Fibroblast of the conjunctiva (primary cell): ENCODE data around the gene CELA2B.
"Not testable (repeated sequence)": the region's sequence is repeated elsewhere in the genome, so short reads cannot be mapped to it uniquely, and the experiment has no call there.

Experiments used
- DNase-seq: peaks from one replicate; pipeline ENCODE4 v3.0.0-alpha.2; 2010; ENCODE audit warnings: low read depth

The CELA2B gene

DNA sequence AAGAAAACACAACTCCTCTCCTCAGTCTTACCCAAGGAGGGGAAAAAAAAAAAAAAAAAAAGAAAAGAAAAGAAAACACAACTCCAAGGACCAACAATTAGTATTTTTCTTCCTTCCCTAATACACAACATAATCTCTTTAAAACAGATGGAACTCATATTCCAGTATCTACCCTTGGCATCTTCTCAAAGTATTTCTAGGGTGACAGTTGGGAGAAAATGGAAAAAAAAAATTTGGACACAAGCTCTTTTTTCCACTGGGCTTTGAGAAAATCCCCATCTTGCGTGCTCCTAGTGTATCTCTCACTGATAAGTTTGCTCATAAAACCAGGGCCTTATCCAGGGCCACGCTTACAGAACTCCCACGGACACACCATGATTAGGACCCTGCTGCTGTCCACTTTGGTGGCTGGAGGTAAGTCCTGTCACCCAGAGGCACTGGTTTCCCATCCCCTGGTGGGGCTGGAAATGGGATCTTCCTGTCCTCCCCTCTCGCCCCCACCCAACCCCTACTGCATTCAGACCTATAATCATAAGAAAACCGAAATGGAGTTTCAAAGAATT, at the start of gene CELA2B:
Gene CELA2B, plus strand, starts transcription at position 353 of the 563 bp plus-strand sequence. Its CDS starts 22 bp downstream, at position 375.
- DNase-seq: no peak

DNA sequence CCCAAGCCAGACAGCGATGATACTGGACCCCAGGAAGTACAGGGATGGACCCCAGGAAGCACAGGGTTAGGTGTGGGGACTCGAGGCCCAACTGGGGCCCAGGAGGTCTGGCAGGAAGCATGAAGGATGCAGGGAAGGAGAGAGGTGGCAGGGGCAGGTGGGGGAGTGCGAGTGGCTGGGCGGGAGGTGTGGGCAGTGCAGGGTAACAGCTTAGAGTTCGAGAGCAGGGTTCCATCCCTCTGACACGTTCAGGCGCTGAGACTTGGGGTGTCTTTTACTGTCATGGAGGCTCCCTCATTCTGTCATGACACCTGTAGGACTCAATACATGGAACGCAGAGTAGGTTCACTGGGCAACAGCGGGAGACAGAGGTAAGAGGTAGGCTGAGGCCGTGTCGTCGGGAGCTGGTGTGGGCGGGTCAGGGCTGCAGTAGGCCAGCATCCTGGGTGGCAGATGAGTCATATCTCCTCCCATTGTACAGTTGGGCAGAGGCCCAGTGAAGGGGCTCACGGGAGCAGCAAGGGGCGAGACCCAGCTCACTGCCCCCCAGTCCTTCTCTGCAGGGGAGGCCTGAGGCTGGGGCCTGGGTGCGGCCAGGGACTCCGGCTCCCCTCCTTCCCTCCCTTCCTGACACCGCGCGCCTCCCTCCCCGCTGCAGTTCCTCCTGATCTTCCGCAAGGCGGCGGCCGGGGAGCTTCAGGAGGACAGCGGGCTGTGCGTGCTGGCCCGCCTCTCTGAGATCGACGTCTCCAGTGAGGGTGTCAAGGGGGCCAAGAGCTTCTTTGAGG, 49.2 kb upstream of the CELA2B start:
- DNase-seq: peak; percentile 34

DNA sequence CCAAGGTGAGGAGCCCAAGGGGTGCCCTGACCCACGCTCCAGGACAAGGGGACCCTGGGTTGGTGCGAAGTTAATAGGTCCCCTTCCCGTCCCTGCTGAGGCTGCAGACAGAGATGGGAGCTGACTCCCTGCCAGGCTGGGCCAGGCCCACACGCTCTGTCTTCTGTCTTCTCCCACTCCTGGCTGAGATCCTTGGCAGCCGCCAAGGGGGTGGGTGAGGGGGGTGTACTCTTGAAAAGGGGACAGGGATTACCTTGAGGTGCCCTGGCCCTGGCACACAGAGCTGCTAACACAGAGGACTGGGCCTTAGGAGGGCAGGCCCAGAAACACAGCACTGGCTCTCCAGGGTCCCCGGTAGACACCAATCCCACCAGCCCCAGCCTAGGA, 48.6 kb upstream of the CELA2B start:
- no peak for DNase-seq

DNA sequence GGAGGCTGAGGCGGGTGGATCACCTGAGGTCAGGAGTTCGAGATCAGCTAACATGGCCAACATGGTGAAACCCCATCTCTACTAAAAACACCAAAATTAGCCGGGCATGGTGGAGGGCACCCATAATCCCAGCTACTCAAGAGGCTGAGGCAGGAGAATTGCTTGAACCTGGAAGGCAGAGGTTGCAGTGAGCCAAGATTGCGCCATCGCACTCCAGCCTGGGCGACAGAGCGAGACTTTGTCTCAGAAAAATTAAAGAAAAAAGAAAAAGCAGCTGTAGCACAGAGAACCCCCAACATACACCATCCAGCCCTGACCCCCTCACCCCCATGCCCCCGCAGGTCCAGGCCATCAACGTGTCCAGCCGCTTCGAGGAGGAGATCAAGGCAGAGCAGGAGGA, 47.7 kb upstream of the CELA2B start:
- DNase-seq: not testable (repeated sequence)

DNA sequence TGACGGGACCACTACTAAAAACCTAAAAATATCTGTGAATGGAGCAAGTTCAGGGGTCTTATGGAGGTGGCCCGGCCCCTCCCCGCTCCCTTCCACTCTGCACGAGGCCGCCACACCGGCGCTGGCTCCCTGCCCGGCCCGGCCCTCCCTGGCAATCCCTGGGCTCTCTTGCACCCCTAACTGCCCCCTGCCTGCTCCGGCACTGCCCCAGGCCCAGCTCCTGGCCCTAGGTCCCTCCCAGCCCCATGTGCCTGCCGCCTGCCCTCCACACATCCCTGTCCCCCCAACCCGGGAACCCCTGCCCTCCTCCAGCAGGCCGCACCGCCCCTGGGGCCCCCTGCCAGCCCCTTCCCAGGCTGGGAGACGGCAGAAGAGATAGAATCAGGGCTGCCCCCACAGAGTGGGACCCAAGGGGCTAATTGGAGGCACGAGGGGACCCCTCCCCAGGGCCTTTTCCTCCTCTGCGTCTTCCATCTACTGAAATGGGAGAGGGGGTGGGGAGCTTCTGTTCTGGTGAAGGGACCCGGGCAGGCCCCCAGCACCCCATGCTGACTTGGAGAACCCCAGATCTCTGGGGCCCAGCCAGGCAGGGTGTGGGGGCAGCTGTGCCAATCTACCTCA, 47.0 kb upstream of the CELA2B start:
- DNase-seq: no peak

DNA sequence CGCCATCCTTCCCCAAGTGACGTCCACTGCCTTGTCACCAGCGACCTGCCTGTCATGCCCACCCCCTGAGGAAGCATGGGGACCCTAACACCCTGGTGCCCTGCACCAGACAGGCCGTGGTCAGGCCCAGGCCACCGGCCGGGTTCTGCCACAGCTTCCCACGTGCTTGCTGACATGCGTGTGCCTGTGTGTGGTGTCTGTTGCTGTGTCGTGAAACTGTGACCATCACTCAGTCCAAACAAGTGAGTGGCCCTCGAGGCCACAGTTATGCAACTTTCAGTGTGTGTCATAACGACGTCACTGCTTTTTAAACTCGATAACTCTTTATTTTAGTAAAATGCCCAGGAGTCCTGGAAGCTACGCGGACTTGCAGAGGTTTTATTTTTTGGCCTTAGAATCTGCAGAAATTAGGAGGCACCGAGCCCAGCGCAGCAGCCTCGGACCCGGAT, 46.2 kb upstream of the CELA2B start:
- DNase-seq: no peak

DNA sequence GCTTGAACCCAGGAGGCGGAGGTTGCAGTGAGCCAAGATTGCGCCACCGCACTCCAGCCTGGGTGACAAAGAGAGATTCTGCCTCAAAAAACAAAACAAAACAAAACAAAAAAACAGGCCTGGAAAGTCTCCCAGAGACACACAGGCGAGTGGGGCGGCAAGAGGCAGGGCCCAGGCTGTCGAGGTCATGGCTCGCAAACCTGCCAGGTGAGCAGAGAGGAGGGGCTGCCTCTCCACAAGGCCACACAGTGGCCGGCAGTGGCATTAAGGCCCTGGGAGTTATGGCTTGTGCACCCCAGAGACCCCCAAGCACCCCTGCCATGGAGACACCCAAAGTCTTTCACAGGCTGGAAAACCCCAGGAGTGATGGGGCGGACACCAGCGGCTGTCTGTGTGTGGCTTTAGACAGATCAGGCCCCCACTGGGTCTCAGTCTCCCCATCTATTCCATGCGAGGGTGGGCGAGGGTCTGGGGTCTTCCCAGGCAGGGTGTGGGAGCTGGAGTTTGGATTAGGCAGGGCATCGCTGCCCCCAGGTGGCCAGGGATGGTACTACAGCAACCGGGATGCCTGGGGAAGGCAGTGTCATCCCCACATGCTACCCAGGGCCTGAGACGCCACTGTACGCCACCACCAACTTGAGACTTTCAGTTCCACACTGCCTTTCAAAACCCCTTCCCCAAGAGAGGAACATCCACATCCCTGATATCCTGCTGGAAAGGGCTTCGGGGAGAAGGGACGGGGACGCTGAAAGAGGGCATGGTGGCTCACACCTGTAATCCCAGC, 44.9 kb upstream of the CELA2B start:
- DNase-seq: no peak

DNA sequence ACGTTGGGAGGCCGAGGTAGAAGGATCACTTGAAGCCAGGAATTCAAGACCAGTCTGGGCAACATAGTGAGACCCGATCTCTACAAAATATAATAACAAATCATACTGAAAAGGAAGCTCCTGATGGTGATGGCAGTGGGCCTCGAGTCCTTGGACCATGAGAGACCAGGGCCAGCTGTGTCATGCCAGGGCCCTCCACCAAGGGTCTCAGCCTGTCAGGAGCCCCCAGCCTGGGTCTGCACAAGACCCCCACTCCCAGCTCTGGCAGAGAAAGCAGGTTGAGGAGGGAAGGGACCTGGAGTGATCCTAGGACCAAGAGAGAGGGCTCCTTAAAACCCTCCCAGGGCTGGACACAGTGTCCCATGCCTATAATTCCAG, 44.3 kb upstream of the CELA2B start:
- DNase-seq: no peak

DNA sequence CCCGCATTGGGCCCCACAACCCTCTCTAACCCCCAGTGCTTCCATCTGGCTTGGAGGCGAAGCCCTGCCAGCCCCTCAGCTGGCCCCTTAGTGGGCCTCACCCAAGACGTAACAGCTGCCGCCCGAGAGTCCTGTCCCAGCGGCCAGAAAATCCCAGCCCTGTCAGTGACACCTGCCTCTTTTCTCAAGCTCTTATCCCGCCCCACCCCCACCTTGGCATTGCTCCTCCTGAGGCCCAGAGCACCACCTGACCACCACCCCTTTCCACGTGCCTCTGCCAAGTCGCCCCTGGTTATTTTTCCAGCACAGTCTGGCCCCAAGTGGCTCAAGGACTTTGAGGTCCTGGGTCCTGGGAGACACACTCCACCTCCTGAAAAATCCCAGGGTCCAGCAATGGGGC, 43.6 kb upstream of the CELA2B start:
- DNase-seq: no peak

DNA sequence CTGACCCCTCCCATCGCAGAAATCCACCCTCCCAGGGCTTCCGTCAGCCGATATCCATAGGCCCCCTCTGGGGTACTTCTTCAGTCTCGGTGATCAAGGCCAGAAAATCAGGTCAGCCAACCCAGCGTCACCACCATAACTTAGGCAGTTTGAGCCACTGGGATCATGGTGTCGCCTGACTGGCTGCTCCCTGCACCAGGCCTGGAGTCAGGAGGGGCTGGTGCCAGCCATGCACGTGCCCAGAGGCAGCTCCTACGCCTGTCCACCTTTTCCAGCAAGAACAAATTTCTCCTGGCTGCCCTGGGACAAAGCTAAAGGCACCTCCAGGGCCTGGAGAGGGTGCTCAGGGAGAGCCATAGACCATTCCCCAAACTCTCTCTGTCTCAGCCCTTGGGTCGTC, 42.4 kb upstream of the CELA2B start:
- DNase-seq: no peak

DNA sequence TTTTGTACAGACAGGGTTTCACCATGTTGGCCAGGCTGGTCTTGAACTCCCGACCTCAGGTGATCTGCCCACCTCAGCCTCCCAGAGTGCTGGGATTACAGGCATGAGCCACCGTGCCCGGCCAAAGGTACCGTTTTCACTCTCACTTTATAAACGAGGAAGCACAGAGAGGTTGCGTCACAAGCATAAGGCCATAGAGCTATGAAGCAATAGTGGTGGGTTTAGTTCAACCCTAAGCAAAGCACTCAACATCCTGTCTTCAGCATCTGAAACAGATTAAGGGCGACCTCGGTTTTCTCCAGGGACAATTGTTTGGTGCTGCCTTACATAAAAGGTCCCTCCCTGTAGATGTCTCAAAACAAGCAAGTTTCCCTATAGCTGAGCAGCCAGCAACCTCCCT, 41.2 kb upstream of the CELA2B start:
- DNase-seq: peak; percentile 55

DNA sequence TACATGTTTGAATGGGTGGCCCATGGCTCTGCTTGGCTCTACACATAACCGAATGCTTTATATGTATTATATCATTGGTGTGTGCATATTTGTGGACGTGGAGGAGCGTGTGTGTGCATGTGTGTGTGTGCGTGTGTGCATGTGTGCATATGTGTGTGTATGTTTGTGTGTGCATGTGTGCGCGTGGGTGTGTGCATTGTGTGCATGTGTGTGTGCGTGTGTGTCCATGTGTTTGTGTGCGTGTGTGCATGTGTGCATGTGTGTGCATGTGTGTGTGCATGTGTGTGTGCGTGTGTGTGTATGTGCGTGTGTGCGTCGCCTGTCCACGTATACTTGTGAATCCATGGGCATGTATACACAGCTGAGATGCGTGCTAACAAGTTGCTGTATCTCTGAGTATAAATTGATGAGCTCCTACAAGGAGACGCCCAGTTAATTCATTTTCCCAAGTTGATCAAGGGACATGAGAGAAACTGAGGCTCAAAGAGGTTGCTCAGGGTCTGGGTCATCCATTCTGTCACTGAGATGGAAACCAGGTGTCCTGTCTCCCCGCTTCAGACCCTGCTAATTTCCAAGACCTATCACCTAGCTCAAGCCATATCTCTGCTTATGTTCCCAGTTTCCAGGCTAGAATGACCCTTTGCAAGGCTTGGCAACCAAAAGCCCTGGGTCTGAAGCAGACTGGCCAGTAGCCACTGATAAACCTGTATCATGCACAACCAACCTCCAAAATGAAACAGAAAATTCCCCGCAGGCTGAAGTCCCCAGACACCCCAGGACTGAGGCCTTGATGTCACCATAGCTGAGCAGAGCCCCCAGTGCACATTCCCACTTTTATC, 40.4 kb upstream of the CELA2B start:
- DNase-seq: no peak

DNA sequence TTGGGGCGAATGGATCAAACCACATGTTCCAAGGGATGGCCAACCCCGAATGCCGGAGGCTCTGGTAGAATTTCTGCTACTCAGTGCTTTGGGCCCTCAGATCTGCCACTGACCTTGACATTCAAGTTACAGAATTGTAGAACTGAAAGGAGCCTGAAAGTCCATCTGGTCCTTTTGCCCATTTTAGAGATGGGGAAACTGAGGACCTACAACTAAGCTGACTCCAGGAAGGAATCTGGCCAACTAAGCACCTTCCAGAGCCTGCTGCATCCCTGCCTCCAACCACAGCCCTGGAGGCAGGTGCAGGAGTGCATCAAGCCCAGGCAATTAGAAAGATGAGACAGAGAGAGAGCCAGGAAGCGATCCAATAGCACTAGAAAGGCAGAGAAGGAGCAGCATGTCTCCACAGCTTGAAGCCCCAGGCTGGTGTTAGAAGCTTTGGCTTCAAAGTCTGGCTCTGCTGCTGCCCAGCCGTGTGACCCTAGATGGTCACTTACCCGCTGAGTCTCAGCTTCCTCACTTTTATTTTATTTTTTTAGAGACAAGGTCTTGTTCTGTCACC, 38.9 kb upstream of the CELA2B start:
- DNase-seq: no peak

DNA sequence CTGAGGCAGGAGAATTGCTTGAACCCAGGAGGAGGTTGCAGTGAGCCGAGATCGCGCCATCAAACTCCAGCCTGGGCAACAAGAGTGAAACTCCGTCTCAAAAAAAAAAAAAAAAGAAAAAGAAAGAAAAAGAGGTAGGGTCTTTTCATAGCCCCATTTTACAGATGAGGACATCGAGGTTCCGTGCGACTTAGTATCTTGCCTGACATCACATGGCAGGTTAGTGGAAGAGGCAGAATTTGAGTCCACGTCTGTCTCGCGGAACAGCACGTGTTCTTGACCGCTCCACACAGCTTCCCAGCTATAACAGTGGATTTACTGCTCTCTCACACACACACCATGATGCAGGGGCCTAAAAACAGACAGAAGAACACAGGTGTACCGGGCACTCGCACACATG, 36.6 kb upstream of the CELA2B start:
- DNase-seq: no peak

DNA sequence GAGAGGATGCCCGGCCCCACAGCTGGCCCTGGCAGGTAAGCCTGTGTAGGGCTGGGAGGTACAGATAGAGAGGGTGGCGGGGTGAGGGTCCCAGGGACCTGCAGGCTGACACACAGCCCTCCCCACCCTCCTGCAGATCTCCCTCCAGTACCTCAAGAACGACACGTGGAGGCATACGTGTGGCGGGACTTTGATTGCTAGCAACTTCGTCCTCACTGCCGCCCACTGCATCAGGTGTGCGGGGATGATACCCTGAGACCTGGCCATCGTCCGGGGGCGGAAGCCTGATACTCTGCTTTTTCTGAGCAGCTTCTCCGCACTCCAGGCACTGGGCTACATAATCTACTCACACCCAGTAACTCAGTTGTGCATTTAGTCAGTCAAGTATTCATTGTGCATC, 35.5 kb upstream of the CELA2B start:
- DNase-seq: no peak

DNA sequence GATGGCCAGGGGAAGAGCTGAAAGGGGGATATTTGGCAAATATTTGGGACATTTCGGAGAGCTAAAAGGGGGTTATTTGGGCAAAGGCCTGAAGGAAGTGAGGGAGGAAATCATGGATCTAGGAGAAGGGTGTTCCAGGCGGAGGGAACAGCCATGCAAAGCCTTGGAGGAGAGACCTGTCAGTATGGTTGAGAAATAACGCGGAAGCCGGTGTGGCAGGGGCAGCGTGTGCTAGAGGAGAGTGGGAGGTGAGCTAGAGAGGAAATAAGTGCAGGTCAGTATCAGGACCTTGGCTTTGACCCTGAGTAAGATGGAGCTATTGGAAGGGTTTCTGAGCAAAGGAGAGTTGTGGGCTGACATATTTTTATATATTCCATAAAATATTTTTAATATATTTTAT, 34.7 kb upstream of the CELA2B start:
- no peak for DNase-seq

DNA sequence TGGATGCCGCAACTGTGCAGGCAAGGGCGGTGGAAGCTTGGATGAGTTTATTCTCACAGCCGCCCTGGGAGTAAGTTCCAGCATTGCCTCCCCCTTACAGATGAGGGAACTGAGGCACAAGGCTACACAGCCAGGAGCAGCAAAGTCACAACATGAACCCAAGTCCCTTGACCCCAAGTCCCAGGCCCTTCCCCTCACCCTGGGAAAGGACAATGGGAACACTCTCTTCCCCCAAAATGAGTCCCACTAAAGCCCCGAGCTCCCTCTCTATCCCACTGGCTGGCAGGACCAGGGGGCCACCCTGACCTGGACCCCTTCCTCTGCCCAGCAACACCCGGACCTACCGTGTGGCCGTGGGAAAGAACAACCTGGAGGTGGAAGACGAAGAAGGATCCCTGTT, 33.8 kb upstream of the CELA2B start:
- no peak for DNase-seq

DNA sequence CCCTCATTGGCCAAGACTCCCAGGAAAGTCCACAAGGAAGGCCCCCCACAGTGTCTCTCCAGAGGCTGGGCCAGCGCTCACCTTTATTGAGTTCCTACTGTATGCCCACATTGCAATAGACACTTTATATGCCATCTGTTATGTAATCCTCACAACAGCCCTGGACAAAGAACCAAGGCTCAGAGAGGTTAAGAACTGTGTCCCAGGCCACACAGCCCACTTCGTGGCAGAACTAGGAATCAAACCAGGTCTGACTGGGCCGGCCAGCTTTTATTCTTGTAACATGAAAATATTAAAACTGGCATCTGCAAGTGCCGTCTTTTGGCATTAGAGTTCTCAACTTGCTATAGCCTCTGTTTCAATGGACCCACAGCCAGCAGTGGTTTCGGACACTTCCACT, 33.1 kb upstream of the CELA2B start:
- no peak for DNase-seq

DNA sequence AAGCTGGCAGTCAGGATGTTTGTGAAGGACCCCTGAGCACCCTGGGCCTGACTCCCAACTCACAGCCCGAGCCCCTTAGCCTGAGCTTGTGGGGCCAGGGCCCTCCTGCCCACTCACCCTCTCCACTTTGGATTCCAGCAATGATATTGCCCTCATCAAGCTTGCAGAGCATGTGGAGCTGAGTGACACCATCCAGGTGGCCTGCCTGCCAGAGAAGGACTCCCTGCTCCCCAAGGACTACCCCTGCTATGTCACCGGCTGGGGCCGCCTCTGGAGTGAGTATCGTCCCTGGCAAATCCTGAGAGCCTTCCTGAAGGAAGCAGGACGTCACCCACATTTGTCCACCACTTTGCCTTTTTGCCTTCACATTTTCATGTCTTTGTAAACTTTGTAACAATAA, 32.6 kb upstream of the CELA2B start:
- no peak for DNase-seq

DNA sequence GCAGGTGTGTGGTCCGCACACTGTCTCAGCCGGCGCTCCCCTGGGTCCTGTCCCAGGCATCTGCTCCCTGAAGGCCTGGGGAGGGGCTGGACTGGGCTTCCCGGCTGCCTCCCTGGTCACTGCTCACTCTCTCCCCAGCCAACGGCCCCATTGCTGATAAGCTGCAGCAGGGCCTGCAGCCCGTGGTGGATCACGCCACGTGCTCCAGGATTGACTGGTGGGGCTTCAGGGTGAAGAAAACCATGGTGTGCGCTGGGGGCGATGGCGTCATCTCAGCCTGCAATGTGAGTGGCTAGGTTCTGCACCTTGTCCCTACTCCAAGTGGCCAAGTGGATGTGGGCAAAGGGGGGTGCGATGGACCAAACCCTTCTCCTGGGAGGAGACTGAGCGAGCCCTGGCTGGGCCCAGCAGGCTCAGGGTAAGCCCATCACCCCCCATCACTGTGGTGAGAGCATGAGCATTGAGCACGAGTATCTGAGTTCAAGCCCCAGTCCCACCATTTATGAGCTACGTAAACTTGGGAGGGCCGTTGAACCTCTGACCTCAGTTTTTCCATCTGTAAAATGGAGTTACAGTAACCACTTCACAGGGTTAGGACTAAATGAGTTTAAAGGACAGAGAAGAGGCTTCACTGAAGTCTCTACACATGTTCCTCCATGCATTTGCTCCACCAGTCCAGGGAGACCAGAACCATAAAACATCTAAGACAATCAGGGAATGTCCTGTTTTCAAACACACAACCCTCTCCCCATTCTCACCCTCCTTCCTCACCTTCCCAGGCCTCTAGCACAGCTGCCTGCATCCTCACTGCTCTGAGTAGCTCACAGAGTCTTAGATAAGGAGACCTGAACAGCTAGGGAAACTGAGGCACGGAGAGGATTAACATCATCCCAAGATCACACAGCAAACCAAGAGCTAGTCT, 31.2 kb upstream of the CELA2B start:
- DNase-seq: no peak
